GM04503 (cell line): ENCODE data around the gene HOXB8.

Experiments used
- DNase-seq: peaks from one replicate; pipeline ENCODE4 v3.0.0-alpha.2; 2012; ENCODE audit warnings: low read depth

Gene HOXB8

GRCh38 chr17:48583708-48584222 lies 31.3 kb downstream of the HOXB8 start:
- no peak for DNase-seq

- DNase-seq, result no peak
These were observed 32.4 kb downstream of the HOXB8 start for GRCh38 chr17:48582750-48583069.

- DNase-seq, result no peak
These were observed 35.1 kb downstream of the HOXB8 start for GRCh38 chr17:48579760-48580554.

- no peak for DNase-seq
These were observed 35.7 kb downstream of the HOXB8 start for GRCh38 chr17:48579471-48579759.

- DNase-seq, result no peak
These were observed 36.2 kb downstream of the HOXB8 start for GRCh38 chr17:48578616-48579470.

- no peak for DNase-seq
These were observed 37.0 kb downstream of the HOXB8 start, which contains the start of gene HOXB4 for GRCh38 chr17:48577946-48578615. TSS of gene HOXB4 (minus strand) at chr17:48578350. CDS start at chr17:48578319, 31 bp downstream.

- DNase-seq, result no peak
These were observed 37.7 kb downstream of the HOXB8 start for GRCh38 chr17:48577330-48577945.

- no peak for DNase-seq
These were observed 38.4 kb downstream of the HOXB8 start for GRCh38 chr17:48576479-48577309.

GRCh38 chr17:48575673-48576478 lies 39.2 kb downstream of the HOXB8 start:
- no peak for DNase-seq

- peak; percentile 88 for DNase-seq
These were observed 40.0 kb downstream of the HOXB8 start for GRCh38 chr17:48575066-48575582.

GRCh38 chr17:48574505-48575065 lies 40.5 kb downstream of the HOXB8 start:
- DNase-seq, result no peak

- DNase-seq, result no peak
These were observed 43.2 kb downstream of the HOXB8 start for GRCh38 chr17:48571826-48572417.

- no peak for DNase-seq
These were observed 43.9 kb downstream of the HOXB8 start for GRCh38 chr17:48571024-48571818.

- no peak for DNase-seq
These were observed 44.6 kb downstream of the HOXB8 start for GRCh38 chr17:48570325-48571023.

- DNase-seq, result no peak
These were observed 45.3 kb downstream of the HOXB8 start for GRCh38 chr17:48569674-48570324.

- DNase-seq, result no peak
These were observed 45.9 kb downstream of the HOXB8 start for GRCh38 chr17:48569240-48569582.

- no peak for DNase-seq
These were observed 46.4 kb downstream of the HOXB8 start for GRCh38 chr17:48568499-48569239.
